GM10847 (cell line): ENCODE measurements around the gene TMX1.

ENCODE experiments used
- POLR2A ChIP-seq: IDR thresholded peaks from 2 replicates; pipeline ENCODE4 v1.6.1; 2011; ENCODE audit not compliant: insufficient read length; ENCODE audit errors: extremely low read depth

TMX1 gene

GRCh38 chr14:51302295-51303030, 62.4 kb downstream of the TMX1 start:
- TF ChIP-seq POLR2A, result no peak

GRCh38 chr14:51304438-51304837, 64.4 kb downstream of the TMX1 start:
- no peak for TF ChIP-seq POLR2A

- TF ChIP-seq POLR2A, result no peak
These were observed 64.9 kb downstream of the TMX1 start for GRCh38 chr14:51304941-51305340.

GRCh38 chr14:51305751-51306150, 65.7 kb downstream of the TMX1 start:
- no peak for TF ChIP-seq POLR2A
